Vagina (tissue), 2 donors: Measurements from ENCODE around the gene CANX.

Source experiments
- CTCF ChIP-seq, 3 experiments: fragments of 450-650 bp in 2 of 3; fragments of 200-600 bp in 1 of 3; sonication (generic) in 1 of 3; IDR thresholded peaks; one replicate each; pipeline ENCODE4 v1.5.1; 2017 to 2019; ENCODE audit warnings: antibody characterized with exemption in 3 of 3, mild to moderate bottlenecking in 2 of 3, moderate library complexity in 2 of 3
- POLR2A ChIP-seq, 2 donors: fragments of 450-650 bp; IDR thresholded peaks; one replicate each; pipeline ENCODE4 v1.6.1; 2017; ENCODE audit warnings: antibody characterized with exemption in 2 of 2, mild to moderate bottlenecking in 2 of 2, moderate library complexity in 2 of 2

- TF ChIP-seq CTCF (IDR thresholded peaks at IDR 0.05) (no peak), POLR2A (IDR thresholded peaks at IDR 0.05) (no peak)
Measured at GRCh38 chr5:179694561-179694960, 4.2 kb upstream of the CANX start.
